Esophagus muscularis mucosa (tissue), 4 donors: ENCODE results near the gene SNRPB2. TPM values are rescaled to one million over a fixed set of nuclear protein-coding genes. Genes with fewer than 3 reads are reported as not detected.

Experiments
- DNase-seq: peaks from one replicate; pipeline ENCODE4 v3.0.0-alpha.2; 2017; ENCODE audit errors: extremely low spot score
- H3K27ac ChIP-seq, 4 donors: fragments of 200-600 bp; sonication (generic); replicated peaks in 1 of 4; 1 replicate in 3 of 4; 2 replicates in 1 of 4; pipeline ENCODE4 v1.5.1; 2016 to 2019; ENCODE audit warnings: mild to moderate bottlenecking in 1 of 4
- H3K27me3 ChIP-seq, 4 donors: fragments of 200-600 bp; sonication (generic); one replicate each; pipeline versions ENCODE4 v1.5.1 to v1.6.0; 2016 to 2019
- H3K36me3 ChIP-seq, 4 donors: fragments of 200-600 bp; sonication (generic); one replicate each; pipeline ENCODE4 v1.5.1; 2016 to 2019
- H3K4me1 ChIP-seq, 4 donors: fragments of 200-600 bp; sonication (generic); one replicate each; pipeline ENCODE4 v1.5.1; 2016 to 2019
- H3K4me3 ChIP-seq, 4 donors: fragments of 200-600 bp; sonication (generic); 1 replicate in 2 of 4; 2 replicates in 2 of 4; pipeline ENCODE4 v1.5.1; 2016 to 2019; ENCODE audit warnings: mild to moderate bottlenecking in 4 of 4, moderate library complexity in 1 of 4
- H3K9me3 ChIP-seq, 4 donors: fragments of 200-600 bp; sonication (generic); 1 replicate in 3 of 4; 2 replicates in 1 of 4; pipeline ENCODE4 v1.5.1; 2016 to 2019
- CTCF ChIP-seq, 3 experiments: fragments of 200-600 bp in 2 of 3; fragments of 450-650 bp in 1 of 3; sonication (generic) in 2 of 3; IDR thresholded peaks; one replicate each; pipeline ENCODE4 v1.5.1; 2017 to 2019; ENCODE audit warnings: antibody characterized with exemption in 3 of 3, mild to moderate bottlenecking in 2 of 3, moderate library complexity in 1 of 3
- EP300 ChIP-seq: sonication (generic); formaldehyde crosslinking; IDR thresholded peaks from one replicate; pipeline ENCODE4 v1.6.1; 2017; ENCODE audit warnings: antibody characterized with exemption
- POLR2A ChIP-seq: fragments of 450-650 bp; IDR thresholded peaks from one replicate; pipeline ENCODE4 v1.6.1; 2017; ENCODE audit warnings: antibody characterized with exemption, moderate library complexity, mild to moderate bottlenecking, low read depth
- POLR2AphosphoS5 ChIP-seq, 2 donors: sonication (generic); formaldehyde crosslinking; IDR thresholded peaks; one replicate each; pipeline ENCODE4 v1.6.1; 2017; ENCODE audit warnings: antibody characterized with exemption in 2 of 2
- WGBS: methylation state at CpG from one replicate; pipeline ENCODE4 v1.1.5; 2018; 5-methylcytosine and 5-hydroxymethylcytosine counted together
- intact Hi-C: fragments of 100-400 bp; cut with DNase I; formaldehyde crosslinking; loops from one replicate; pipeline ENCODE4 v1.15.1; 2023
- total RNA-seq, 4 donors: library from RNA; depleted of rRNA; stranded (reverse); fragments of >200 nt; gene quantifications; one replicate each; pipeline versions ENCODE4 v1.1.0 to v1.2.1, GENCODE V29; 2016

SNRPB2 gene
- total RNA-seq, 4 donors from 2014 or later: 22.0 to 49.4 (median 30.5) TPM

GRCh38 chr20:16709017-16709416 is 20.8 kb upstream of the SNRPB2 start:
- Histone ChIP-seq H3K27me3 (no peaks in the 10 kb centered on the region), H3K4me1 (no peaks in the 10 kb centered on the region), H3K9me3 (no peaks in the 10 kb centered on the region), H3K27ac (no peak overlapping the region), H3K4me3 (no peak overlapping the region), H3K36me3 (no peaks in the 10 kb centered on the region)
- TF ChIP-seq POLR2AphosphoS5 (IDR thresholded peaks at IDR 0.05) (no peak), CTCF (IDR thresholded peaks at IDR 0.05) (no peak), POLR2A (no peak), EP300 (no peak)
- intact Hi-C loops: no loop called here
- DNase-seq: no peak

GRCh38 chr20:16710781-16711180 is 19.0 kb upstream of the SNRPB2 start:
- TF ChIP-seq POLR2AphosphoS5 (IDR thresholded peaks at IDR 0.05) (no peak), POLR2A (no peak)
- Histone ChIP-seq H3K27me3 (no peaks in the 10 kb centered on the region), H3K27ac (no peak overlapping the region), H3K36me3 (no peaks in the 10 kb centered on the region), H3K4me3 (no peak overlapping the region), H3K9me3 (no peaks in the 10 kb centered on the region), H3K4me1 (no peaks in the 10 kb centered on the region)
- DNase-seq: no peak
- 76% methylated on average over 3 of the region's 3 CpGs for WGBS
- intact Hi-C loops: no loop called here

GRCh38 chr20:16711661-16712258 is 18.1 kb upstream of the SNRPB2 start:
- no peaks in the 10 kb centered on the region for H3K36me3 ChIP-seq
- WGBS: 69% methylated on average over 4 of the region's 4 CpGs
- H3K4me1 ChIP-seq: no peaks in the 10 kb centered on the region
- intact Hi-C loops: no loop called here
- TF ChIP-seq POLR2A (no peak), POLR2AphosphoS5 (IDR thresholded peaks at IDR 0.05) (no peak), EP300 (no peak), CTCF (IDR thresholded peaks at IDR 0.05) (no peak)
- DNase-seq: no peak
- H3K27ac ChIP-seq: no peak overlapping the region
- no peaks in the 10 kb centered on the region for H3K9me3 ChIP-seq
- no peak overlapping the region for H3K4me3 ChIP-seq
- H3K27me3 ChIP-seq: no peaks in the 10 kb centered on the region

GRCh38 chr20:16712511-16712947 is 17.3 kb upstream of the SNRPB2 start:
- intact Hi-C loops: no loop called here
- H3K4me3 ChIP-seq: no peak overlapping the region
- 63% methylated on average over 6 of the region's 6 CpGs for WGBS
- peaks cover 0 to 2% (median 0%) of the 10 kb centered on the region in 4 donors for H3K27me3 ChIP-seq
- no peaks in the 10 kb centered on the region for H3K4me1 ChIP-seq
- no peak overlapping the region for H3K27ac ChIP-seq
- DNase-seq: no peak
- TF ChIP-seq POLR2AphosphoS5 (IDR thresholded peaks at IDR 0.05) (no peak), POLR2A (no peak), EP300 (no peak), CTCF (IDR thresholded peaks at IDR 0.05) (no peak)
- H3K9me3 ChIP-seq: no peaks in the 10 kb centered on the region
- H3K36me3 ChIP-seq: no peaks in the 10 kb centered on the region

- H3K9me3 ChIP-seq: no peaks in the 10 kb centered on the region
- DNase-seq: no peak
- intact Hi-C loops: no loop called here
- H3K27ac ChIP-seq: no peak overlapping the region
- H3K4me3 ChIP-seq: no peak overlapping the region
- no peaks in the 10 kb centered on the region for H3K36me3 ChIP-seq
- H3K4me1 ChIP-seq: no peaks in the 10 kb centered on the region
- H3K27me3 ChIP-seq: peaks cover 0 to 2% (median 0%) of the 10 kb centered on the region in 4 donors
- TF ChIP-seq POLR2AphosphoS5 (IDR thresholded peaks at IDR 0.05): no peak
- no peak for TF ChIP-seq POLR2A
- no peak for TF ChIP-seq CTCF (IDR thresholded peaks at IDR 0.05)
- no peak for TF ChIP-seq EP300
These were observed 16.8 kb upstream of the SNRPB2 start for GRCh38 chr20:16713066-16713465.
